GM12878 (cell line): ENCODE measurements around the gene CAPZB. TPM values are rescaled to one million over a fixed set of nuclear protein-coding genes. Genes with fewer than 3 reads are reported as not detected.

Experiments
- ATAC-seq: fragments of 200-7000 bp; cut with Tn5 transposase; 3 replicates; pipeline ENCODE4 v1.9.1; 2020; ENCODE audit warnings: mild to moderate bottlenecking, moderate library complexity
- BruUV-seq: library from RNA; stranded (reverse); fragments of 400-500 nt; replicated peaks from 2 replicates; lab custom pipeline; 2021; lab: Mats Ljungman, UMichigan
- CTCF ChIA-PET: fragments of 300-600 bp; sonication (Branson Sonifier 250); formaldehyde crosslinking; extraction: SDS; loops from one replicate; lab custom pipeline; 2021; ENCODE audit warnings: inconsistent platforms; lab: Yijun Ruan, JAX
- POLR2A ChIA-PET: fragments of 350-600 bp; formaldehyde crosslinking; extraction: SDS; loops from one replicate; lab custom pipeline; 2021; ENCODE audit warnings: inconsistent platforms; lab: Charles Lee
- RAD21 ChIA-PET: fragments of 300-600 bp; sonication (Branson Sonifier 250); formaldehyde crosslinking; loops from one replicate; lab custom pipeline; 2023; ENCODE audit warnings: antibody characterized with exemption; ENCODE audit not compliant: unreplicated experiment; lab: Charles Lee
- SMC1A ChIA-PET: fragments of 300-600 bp; sonication (Branson Sonifier 250); formaldehyde crosslinking; loops from one replicate; lab custom pipeline; 2023; ENCODE audit not compliant: unreplicated experiment, uncharacterized antibody; lab: Charles Lee
- DNase-seq: peaks from one replicate; pipeline ENCODE4 v3.0.0-alpha.2; 2011; ENCODE audit warnings: low read depth, low spot score
- FAIRE-seq: peaks from 3 replicates; lab custom pipeline; 2011; peaks lifted over from hg19 to GRCh38; lab: Jason Lieb, UNC
- H2AFZ ChIP-seq: 2 replicates; pipeline ENCODE4 v1.6.0; 2011; ENCODE audit warnings: low read depth, low read length, control low read depth; ENCODE audit not compliant: control insufficient read depth
- H3K27ac ChIP-seq: 2 replicates; pipeline ENCODE4 v1.5.1; 2011; ENCODE audit warnings: control low read depth; ENCODE audit not compliant: control insufficient read depth, insufficient read depth
- H3K27me3 ChIP-seq, 2 experiments: replicated peaks in 1 of 2; 2 replicates each; pipeline versions ENCODE4 v1.6.0 to v1.6.1; 2011; ENCODE audit warnings: low read length in 1 of 2; ENCODE audit not compliant: control insufficient read depth in 2 of 2, insufficient read depth in 2 of 2
- H3K36me3 ChIP-seq, 2 experiments: 2 replicates each; pipeline ENCODE4 v1.5.1; 2011; ENCODE audit warnings: low read length in 1 of 2; ENCODE audit not compliant: control insufficient read depth in 2 of 2, insufficient read depth in 2 of 2
- H3K4me1 ChIP-seq: 2 replicates; pipeline ENCODE4 v1.6.1; 2011; ENCODE audit warnings: mild to moderate bottlenecking, low read length, moderate library complexity, mixed read lengths; ENCODE audit not compliant: control insufficient read depth, insufficient read depth
- H3K4me2 ChIP-seq: 2 replicates; pipeline ENCODE4 v1.6.0; 2011; ENCODE audit warnings: control low read depth; ENCODE audit not compliant: control insufficient read depth, insufficient read depth
- H3K4me3 ChIP-seq: fragments of 200-600 bp; sonication (generic); 2 replicates; pipeline ENCODE4 v1.5.1; 2016
- H3K79me2 ChIP-seq: 2 replicates; pipeline ENCODE4 v1.6.0; 2011; ENCODE audit warnings: low read length; ENCODE audit not compliant: control insufficient read depth, insufficient read depth
- H3K9ac ChIP-seq: 2 replicates; pipeline ENCODE4 v1.8.0; 2011; ENCODE audit warnings: low read length, control low read depth, mixed read lengths; ENCODE audit not compliant: control insufficient read depth, insufficient read depth
- H3K9me3 ChIP-seq: replicated peaks from 3 replicates; pipeline ENCODE4 v1.5.1; 2011; ENCODE audit warnings: mild to moderate bottlenecking, low read length; ENCODE audit not compliant: control insufficient read depth, insufficient read depth
- H4K20me1 ChIP-seq: 2 replicates; pipeline ENCODE4 v1.6.0; 2011; ENCODE audit not compliant: control insufficient read depth, insufficient read depth
- EGR1 ChIP-seq, 2 experiments: IDR thresholded peaks; 1 replicate in 1 of 2; 2 replicates in 1 of 2; pipeline ENCODE4 v1.6.1; 2011 to 2012; ENCODE audit warnings: low read depth in 2 of 2, low read length in 2 of 2, borderline replicate concordance in 1 of 2, mild to moderate bottlenecking in 1 of 2, moderate library complexity in 1 of 2
- EZH2 ChIP-seq: IDR thresholded peaks from 2 replicates; pipeline ENCODE4 v1.6.1; 2012; ENCODE audit warnings: low read depth, mild to moderate bottlenecking, control low read depth, inconsistent platforms, low read length, borderline replicate concordance; ENCODE audit not compliant: control insufficient read depth
- FOXK2 ChIP-seq: fragments of 450-650 bp; IDR thresholded peaks from 2 replicates; pipeline ENCODE4 v1.6.1; 2017; ENCODE audit warnings: mild to moderate bottlenecking, moderate library complexity
- REST ChIP-seq: IDR thresholded peaks from 2 replicates; pipeline ENCODE4 v1.6.1; 2012; ENCODE audit warnings: mild to moderate bottlenecking, low read depth, low read length
- ZNF384 ChIP-seq: IDR thresholded peaks from 2 replicates; pipeline ENCODE4 v1.6.1; 2012; ENCODE audit warnings: low read depth, mild to moderate bottlenecking, low read length, improper control_type of control experiment, borderline replicate concordance
- WGBS: methylation state at CpG from one replicate; pipeline ENCODE4 v1.1.6; 2016; ENCODE audit warnings: low lambda C conversion rate; ENCODE audit not compliant: insufficient replicate concordance, insufficient coverage; ENCODE audit errors: missing lambda C conversion rate; 5-methylcytosine and 5-hydroxymethylcytosine counted together
- in situ Hi-C: fragments of 300-500 bp; cut with MboI; formaldehyde crosslinking; loops from 9 replicates; pipeline ENCODE4 v1.14.3; 2018; ENCODE audit warnings: mixed read lengths
- intact Hi-C: fragments of 100-400 bp; cut with micrococcal nuclease; formaldehyde crosslinking; loops from one replicate; pipeline ENCODE4 v1.14.2; 2022; ENCODE audit not compliant: unreplicated experiment
- polyA plus RNA-seq, 11 experiments: library from polyadenylated mRNA; depleted of rRNA in 4 of 11; unstranded in 6 of 11; stranded (reverse) in 5 of 11; fragments of >200 nt; fragmentation: Nextera tagmentation in 4 of 11; fragmentation: Illumina TruSeq in 1 of 11; extraction: Ambion mirVana in 4 of 11; extraction: Trizol in 1 of 11; gene quantifications; 1 replicate in 1 of 11; 2 replicates in 10 of 11; pipeline versions ENCODE4 v1.2.1 to v1.2.3, GENCODE V29; 2011 to 2016; ENCODE audit warnings: inconsistent platforms in 2 of 11, missing spikeins in 2 of 11, low read depth in 1 of 11
- total RNA-seq, 4 experiments: library from RNA; depleted of rRNA in 3 of 4; stranded (reverse); fragments of >200 nt in 3 of 4; fragmentation: Illumina TruSeq in 1 of 4; extraction: Trizol in 1 of 4; gene quantifications; 2 replicates each; pipeline versions ENCODE4 v1.2.1 to v1.2.3, GENCODE V29; 2013 to 2021
- TF ChIP-seq, protein P1 (sequence below): IDR thresholded peaks from 2 replicates; pipeline ENCODE4 v1.6.1; 2011; ENCODE audit warnings: borderline replicate concordance, low read depth, mild to moderate bottlenecking, moderate library complexity, mixed read lengths, low read length; ENCODE audit not compliant: insufficient read depth; ENCODE audit errors: extremely low read length
- TF ChIP-seq, protein P2 (sequence below): IDR thresholded peaks from 2 replicates; pipeline ENCODE4 v1.6.1; 2011; ENCODE audit warnings: low read depth, low read length, improper control_type of control experiment, borderline replicate concordance

CAPZB gene
- total and polyA plus RNA-seq, 10 of the 15 experiments (the other 5 are each of a cell fraction or from before 2014, with no cell fraction given) = 104 to 454 (median 213) TPM

DNA sequence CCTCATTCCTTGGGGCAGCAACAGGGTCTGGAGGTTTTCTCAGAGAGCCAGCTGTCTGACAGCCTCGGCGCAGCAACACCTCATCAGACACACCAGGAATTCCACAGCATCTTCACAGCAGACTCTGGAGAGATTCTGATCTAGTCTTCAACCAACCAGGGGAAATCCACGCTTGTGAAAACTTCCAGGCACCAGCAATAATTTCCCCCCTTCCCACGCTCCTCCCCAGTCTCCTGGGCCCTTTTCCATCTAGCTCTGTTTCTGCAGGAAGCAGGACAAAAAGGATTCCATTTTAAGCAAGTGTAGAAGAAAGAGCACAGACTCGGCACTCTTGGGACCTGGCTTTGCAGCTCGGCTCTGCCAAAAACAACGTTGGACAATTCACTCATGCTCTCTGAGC is 44.3 kb upstream of the CAPZB start:
- no peak for ATAC-seq
- POLR2A ChIA-PET = interaction anchor here (0.5 kb wide), 1 partner anchor 60 kb away, joined by 4 read pairs; no protein-coding TSS in a partner anchor
- no peaks in the 10 kb centered on the region for H3K4me1 ChIP-seq

More for the DNA sequence above, 44.3 kb upstream of the CAPZB start:
- H2AFZ ChIP-seq = no peak overlapping the region
- no peak overlapping the region for H3K4me3 ChIP-seq
- H3K27me3 ChIP-seq = no peaks in the 10 kb centered on the region
- WGBS = 47% methylated on average over 7 of the region's 7 CpGs
- SMC1A ChIA-PET = interaction anchor here (0.5 kb wide), 1 partner anchor 1763 kb away, joined by 3 read pairs; no protein-coding TSS in a partner anchor
- intact Hi-C loops (no loop called here), in situ Hi-C loops (no loop called here)
- H4K20me1 ChIP-seq = no peaks in the 10 kb centered on the region
- no peak overlapping the region for H3K4me2 ChIP-seq
- no peak overlapping the region for H3K9ac ChIP-seq
- no peak for FAIRE-seq
- no peak overlapping the region for H3K27ac ChIP-seq
- no peaks in the 10 kb centered on the region for H3K79me2 ChIP-seq
- DNase-seq = no peak
- TF ChIP-seq ZNF384 (no peak), EGR1 (IDR thresholded peaks at IDR 0.05; ENCODE audit: borderline replicate concordance in 1 of 2, low read depth in 2 of 2, low read length in 2 of 2) (no peak), FOXK2 (no peak), REST (no peak), EZH2 (no peak)
- TF ChIP-seq, protein P1, sequence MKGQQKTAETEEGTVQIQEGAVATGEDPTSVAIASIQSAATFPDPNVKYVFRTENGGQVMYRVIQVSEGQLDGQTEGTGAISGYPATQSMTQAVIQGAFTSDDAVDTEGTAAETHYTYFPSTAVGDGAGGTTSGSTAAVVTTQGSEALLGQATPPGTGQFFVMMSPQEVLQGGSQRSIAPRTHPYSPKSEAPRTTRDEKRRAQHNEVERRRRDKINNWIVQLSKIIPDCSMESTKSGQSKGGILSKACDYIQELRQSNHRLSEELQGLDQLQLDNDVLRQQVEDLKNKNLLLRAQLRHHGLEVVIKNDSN = no peak
- TF ChIP-seq, protein P2, sequence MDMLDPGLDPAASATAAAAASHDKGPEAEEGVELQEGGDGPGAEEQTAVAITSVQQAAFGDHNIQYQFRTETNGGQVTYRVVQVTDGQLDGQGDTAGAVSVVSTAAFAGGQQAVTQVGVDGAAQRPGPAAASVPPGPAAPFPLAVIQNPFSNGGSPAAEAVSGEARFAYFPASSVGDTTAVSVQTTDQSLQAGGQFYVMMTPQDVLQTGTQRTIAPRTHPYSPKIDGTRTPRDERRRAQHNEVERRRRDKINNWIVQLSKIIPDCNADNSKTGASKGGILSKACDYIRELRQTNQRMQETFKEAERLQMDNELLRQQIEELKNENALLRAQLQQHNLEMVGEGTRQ = no peak
- no peaks in the 10 kb centered on the region for H3K9me3 ChIP-seq
- RAD21 ChIA-PET = no interaction called here
- no peaks in the 10 kb centered on the region for H3K36me3 ChIP-seq
- CTCF ChIA-PET = no interaction called here
- BruUV-seq = no TSS peak
